Measurements from ENCODE around the gene SPIN3.

GRCh38 chrX:56947699-56948098, 47.6 kb downstream of the SPIN3 start:
- TF ChIP-seq CTCF (IDR thresholded peaks at IDR 0.05) (no peak), POLR2A (IDR thresholded peaks at IDR 0.05) (no peak)
